Measurements from ENCODE around the gene LCOR.
"Not testable (repeated sequence)": the region's sequence is repeated elsewhere in the genome, so short reads cannot be mapped to it uniquely, and the experiment has no call there.

LCOR gene

GRCh38 chr10:96840841-96841518, 8.9 kb downstream of the LCOR start:
- DNase-seq (ENCODE audit: low spot score), result peak; percentile 21

- no peak for DNase-seq (ENCODE audit: low spot score)
These were observed 11.0 kb downstream of the LCOR start for GRCh38 chr10:96842896-96843723.

GRCh38 chr10:96843823-96844222, 11.7 kb downstream of the LCOR start:
- no peak for DNase-seq (ENCODE audit: low spot score)

- no peak for DNase-seq (ENCODE audit: low spot score)
These were observed 14.3 kb downstream of the LCOR start for GRCh38 chr10:96846395-96846794.

GRCh38 chr10:96846926-96847325, 14.8 kb downstream of the LCOR start:
- DNase-seq (ENCODE audit: low spot score), result no peak

- DNase-seq (ENCODE audit: low spot score), result not testable (repeated sequence)
These were observed 15.3 kb downstream of the LCOR start for GRCh38 chr10:96847356-96847755.

GRCh38 chr10:96850113-96850512, 18.0 kb downstream of the LCOR start:
- DNase-seq (ENCODE audit: low spot score), result no peak

GRCh38 chr10:96850825-96851224, 18.7 kb downstream of the LCOR start:
- DNase-seq (ENCODE audit: low spot score), result no peak

GRCh38 chr10:96851281-96851680, 19.2 kb downstream of the LCOR start:
- DNase-seq (ENCODE audit: low spot score), result no peak

- no peak for DNase-seq (ENCODE audit: low spot score)
These were observed 24.2 kb downstream of the LCOR start for GRCh38 chr10:96856317-96856716.

- DNase-seq (ENCODE audit: low spot score), result no peak
These were observed 25.4 kb downstream of the LCOR start for GRCh38 chr10:96857301-96858012.

GRCh38 chr10:96858038-96858705, 26.1 kb downstream of the LCOR start:
- no peak for DNase-seq (ENCODE audit: low spot score)

GRCh38 chr10:96858706-96859050, 26.6 kb downstream of the LCOR start:
- DNase-seq (ENCODE audit: low spot score), result no peak

GRCh38 chr10:96860631-96861277, 28.7 kb downstream of the LCOR start:
- no peak for DNase-seq (ENCODE audit: low spot score)

- DNase-seq (ENCODE audit: low spot score), result peak; percentile 44
These were observed 31.9 kb downstream of the LCOR start for GRCh38 chr10:96863922-96864543.

GRCh38 chr10:96873086-96873485, 41.0 kb downstream of the LCOR start:
- no peak for DNase-seq (ENCODE audit: low spot score)

GRCh38 chr10:96873756-96874467, 41.8 kb downstream of the LCOR start:
- no peak for DNase-seq (ENCODE audit: low spot score)

- DNase-seq (ENCODE audit: low spot score), result no peak
These were observed 46.0 kb downstream of the LCOR start for GRCh38 chr10:96878057-96878456.

GRCh38 chr10:96880575-96880974, 48.5 kb downstream of the LCOR start:
- DNase-seq (ENCODE audit: low spot score), result no peak

GRCh38 chr10:96889415-96890171, 57.5 kb downstream of the LCOR start:
- no peak for DNase-seq (ENCODE audit: low spot score)
